Measurements from ENCODE around the gene CBFA2T2. TPM values are rescaled to one million over a fixed set of nuclear protein-coding genes. Genes with fewer than 3 reads are reported as not detected.
A peak's percentile ranks its signal among the peaks of the same experiment; 100 is the strongest.

The CBFA2T2 gene
- total RNA-seq, 1 experiment from 2014 or later = 8.6 TPM

DNA sequence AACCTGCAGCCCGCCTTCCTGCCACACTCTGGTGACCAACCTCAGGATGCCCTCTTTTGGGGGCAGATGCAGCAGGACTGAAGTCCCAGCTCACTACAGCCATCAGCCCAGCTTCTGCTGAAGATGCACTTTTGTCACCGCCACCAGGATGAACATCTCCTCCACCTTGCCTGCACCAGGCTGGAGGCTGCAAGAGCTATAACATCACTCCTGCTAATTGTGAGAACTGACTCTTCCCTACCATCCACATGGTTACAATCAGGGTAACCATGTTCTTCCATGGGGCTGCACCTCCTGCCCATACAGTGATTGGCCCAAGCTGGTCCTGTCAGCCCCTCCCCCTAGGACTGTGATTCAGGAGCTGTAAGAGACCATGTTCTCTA is 174.9 kb downstream of the CBFA2T2 start:
- DNase-seq (ENCODE audit: low read depth) = no peak

DNA sequence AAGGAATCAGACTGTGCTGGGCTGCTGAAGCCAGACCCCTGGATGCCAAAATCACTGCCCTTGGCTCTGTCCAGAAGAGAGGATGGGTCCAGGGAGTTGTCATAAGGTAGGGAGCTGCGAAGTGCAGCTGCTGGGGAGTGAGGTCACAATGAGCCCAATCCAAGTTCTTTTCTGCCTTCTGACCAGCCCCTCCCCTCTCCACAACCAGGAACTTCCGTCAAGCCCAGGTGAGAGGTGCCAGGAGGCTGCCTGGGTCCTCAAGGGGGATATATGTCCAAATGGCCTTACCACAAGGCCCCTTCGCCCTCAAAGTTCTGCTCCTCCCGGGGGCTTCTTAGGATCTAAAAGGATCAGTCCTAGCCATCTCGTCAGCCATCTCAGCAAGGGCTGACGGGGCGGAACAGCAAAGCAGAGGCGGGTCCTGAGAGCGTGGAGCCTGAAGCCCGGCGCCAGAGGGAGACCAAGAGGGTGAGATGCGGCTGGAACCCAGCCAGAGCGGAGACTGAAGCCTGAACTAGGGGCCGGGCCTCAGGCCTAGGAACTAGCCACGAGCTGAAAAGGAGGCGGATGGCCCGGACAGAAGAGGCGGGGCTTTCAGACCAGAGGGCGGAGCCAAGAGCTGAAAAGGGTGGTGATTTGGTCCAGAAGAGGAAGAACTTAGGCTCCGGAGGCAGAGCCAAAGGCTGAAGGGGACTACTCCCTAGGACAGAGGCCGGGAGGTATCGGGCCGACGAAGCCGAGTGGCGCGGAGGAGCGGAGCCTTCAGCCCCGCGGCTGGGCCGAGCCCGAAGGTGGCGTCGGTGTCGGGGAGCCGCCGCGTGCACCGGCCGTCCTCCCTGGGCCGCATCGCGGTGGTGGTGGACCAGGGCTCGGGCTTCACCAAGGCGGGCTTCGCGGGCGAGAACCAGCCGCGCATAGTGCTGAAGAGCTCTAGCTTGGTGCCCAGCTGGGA is 176.7 kb downstream of the CBFA2T2 start, which contains the start of gene ACTL10:
TSS of gene ACTL10 (plus strand) at position 651 of the 952 bp plus-strand sequence. CDS start 555 bp downstream, outside the sequence.
- DNase-seq (ENCODE audit: low read depth) = peak; percentile 87

DNA sequence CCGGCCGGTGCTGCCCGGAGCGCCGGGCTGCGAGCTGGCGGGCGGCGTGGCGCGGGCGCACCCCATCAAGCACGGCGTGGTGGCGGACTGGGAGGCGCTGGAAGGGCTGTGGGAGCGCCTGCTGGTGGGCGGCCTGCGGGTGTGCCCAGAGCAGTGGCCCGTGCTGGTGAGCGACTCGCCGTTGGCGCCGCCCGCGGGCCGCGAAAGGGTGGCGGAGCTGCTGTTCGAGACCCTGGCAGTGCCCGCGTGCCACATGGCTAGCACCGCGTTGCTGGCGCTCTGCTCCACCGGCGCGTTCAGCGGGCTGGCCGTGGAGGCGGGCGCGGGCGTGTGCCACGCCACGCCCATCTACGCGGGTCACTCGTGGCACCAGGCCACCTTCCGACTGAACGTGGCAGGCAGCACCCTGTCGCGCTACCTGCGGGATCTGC is 177.4 kb downstream of the CBFA2T2 start:
- DNase-seq (ENCODE audit: low read depth) = no peak

DNA sequence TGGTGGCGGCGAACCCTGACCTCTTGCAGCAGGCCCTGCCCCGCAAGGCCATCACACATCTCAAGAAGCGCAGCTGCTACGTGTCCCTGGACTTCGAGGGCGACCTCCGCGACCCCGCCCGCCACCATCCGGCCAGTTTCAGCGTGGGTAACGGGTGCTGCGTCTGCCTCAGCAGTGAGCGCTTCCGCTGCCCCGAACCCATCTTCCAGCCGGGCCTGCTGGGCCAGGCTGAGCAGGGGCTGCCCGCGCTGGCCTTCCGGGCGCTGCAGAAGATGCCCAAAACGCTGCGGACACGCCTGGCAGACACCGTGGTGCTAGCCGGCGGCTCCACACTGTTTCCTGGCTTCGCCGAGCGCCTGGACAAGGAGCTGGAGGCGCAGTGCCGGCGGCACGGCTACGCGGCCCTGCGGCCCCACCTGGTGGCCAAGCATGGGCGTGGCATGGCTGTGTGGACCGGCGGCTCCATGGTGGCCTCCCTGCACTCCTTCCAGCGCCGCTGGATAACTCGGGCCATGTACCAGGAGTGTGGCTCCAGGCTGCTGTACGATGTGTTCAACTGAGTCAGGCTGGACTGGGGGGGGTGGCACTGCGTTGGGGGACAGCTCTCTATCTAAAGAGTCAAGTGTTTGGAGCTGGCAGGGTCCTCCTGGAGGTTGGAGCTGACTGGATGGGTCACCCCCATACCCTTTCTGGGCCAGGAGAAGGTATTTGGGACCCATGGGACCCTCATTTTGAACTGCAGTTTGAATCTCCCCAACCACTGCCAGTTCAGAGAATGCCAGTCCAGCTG is 178.0 kb downstream of the CBFA2T2 start:
- DNase-seq (ENCODE audit: low read depth) = no peak

DNA sequence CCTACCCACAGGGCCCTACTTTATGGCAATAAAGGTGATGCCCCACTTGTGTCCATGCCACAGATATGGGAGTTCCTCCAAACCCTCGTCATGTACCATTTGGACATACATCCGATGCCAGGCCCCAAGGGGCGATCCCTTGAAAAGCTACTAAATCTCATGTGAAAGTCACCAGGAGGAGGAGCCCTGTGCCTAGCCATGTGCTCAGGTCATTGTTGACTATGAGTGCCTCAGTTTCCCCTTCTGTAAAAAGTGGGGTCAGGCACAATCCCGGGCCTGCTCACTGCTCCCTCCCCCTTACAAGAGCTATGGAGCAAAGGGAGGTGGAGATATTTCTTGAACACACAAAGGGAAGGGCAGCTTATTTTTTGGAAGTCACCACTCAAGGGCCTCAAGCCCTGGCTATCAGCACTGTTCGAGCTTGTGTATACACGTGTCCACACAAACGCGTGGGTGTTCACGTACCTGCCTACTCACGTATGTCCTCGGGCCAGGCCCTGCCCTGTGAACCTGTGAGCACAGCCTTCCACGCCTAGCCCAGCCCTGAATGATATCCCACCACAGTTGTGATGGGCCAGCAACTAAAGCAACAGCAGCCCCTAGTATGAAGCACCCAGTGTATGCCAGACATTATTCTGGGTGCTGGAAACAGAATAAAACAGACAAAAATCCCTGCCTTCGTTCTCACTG is 178.7 kb downstream of the CBFA2T2 start:
- DNase-seq (ENCODE audit: low read depth) = no peak

DNA sequence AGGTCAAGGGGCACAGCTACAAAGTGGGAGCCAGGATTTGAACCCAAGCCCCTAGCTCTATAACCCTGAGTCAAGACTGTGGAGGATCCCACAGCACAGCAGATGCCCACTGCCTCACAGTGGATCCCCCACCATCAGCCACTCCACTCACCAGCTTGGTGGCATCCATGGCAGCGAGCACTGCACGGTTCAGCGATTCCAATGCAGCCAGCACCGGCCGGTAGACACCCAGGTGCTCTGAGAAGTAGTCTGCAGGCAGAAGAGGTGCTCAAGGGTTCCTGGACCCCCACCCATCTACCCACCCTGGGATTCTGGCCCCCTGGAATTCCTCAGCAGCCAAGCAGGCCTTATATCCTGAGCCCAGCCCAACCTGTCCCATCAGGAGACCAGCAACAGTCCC is 179.3 kb downstream of the CBFA2T2 start:
- no peak for DNase-seq (ENCODE audit: low read depth)

DNA sequence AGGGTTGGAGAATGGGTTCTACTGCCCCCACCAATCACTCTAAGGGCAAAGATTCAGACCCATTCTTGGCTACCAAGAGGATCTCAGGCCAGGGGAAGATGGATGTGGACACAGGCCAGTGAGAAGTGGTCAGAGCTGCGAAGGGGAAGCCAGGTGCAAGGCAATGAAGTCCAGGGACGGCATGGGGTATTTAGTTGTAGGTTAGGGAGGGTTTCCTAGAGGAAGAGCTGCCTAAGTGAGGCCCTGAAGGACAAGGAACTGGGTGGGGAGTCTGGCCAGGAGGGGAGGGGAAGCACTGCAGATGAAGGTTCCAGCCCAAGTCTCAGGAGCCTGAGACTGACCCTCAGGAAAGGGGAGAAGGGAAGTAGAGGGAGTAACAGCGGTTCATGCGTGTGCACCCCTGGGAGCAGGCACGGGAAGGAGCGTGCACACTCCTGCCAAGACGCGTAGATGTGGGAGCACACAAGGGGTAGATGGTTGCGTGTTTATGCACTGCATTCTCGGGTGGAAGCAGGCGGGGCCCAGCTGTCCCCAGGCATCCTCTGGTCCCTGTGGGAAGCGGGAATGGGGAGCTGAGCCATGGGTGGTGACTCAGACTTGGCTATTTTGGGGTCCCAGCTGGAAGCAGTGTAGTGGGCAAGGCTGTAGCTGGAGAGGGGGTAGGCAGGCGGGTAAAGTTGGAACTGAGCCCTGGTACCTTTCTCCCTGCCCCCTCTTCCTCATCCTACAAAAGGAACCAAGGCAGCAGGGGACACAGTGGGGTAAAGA is 180.2 kb downstream of the CBFA2T2 start:
- peak; percentile 51 for DNase-seq (ENCODE audit: low read depth)

DNA sequence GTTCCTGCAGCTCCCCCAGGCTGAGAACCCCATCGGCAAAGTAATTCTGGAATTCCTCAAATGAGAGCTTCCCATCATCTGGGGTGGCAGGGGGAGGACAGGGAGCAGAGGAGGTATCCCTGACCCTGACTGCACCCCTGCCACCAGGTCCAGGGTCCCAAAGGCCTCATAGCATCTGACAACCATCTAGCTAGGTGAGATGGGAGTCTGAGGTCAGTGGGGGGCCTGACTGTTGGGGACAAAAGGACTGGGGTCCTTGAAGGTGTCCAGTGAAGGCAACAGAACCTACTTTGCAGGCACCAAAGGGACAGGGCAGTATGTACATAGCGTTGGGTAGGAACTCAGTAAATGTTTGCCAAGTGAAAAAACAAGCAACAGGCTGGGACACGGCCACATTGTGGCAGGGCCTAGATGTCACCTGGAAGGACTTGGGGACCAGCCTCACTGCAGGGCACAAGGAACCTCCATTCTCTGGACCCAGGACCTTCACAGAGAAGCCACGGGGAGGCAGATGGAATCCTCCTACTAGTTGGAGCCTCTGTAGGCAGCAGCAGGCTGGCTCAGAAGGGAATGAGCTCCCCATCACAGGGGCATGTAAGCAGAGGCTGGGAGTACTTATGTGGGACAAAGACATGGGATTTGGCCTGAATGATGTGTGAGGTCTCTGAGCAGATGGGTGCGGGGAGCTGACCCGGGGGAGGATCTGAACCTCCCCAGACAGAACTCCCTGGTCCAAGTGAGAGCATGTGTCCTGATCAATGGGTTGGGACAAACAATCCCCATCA is 181.0 kb downstream of the CBFA2T2 start:
- no peak for DNase-seq (ENCODE audit: low read depth)

DNA sequence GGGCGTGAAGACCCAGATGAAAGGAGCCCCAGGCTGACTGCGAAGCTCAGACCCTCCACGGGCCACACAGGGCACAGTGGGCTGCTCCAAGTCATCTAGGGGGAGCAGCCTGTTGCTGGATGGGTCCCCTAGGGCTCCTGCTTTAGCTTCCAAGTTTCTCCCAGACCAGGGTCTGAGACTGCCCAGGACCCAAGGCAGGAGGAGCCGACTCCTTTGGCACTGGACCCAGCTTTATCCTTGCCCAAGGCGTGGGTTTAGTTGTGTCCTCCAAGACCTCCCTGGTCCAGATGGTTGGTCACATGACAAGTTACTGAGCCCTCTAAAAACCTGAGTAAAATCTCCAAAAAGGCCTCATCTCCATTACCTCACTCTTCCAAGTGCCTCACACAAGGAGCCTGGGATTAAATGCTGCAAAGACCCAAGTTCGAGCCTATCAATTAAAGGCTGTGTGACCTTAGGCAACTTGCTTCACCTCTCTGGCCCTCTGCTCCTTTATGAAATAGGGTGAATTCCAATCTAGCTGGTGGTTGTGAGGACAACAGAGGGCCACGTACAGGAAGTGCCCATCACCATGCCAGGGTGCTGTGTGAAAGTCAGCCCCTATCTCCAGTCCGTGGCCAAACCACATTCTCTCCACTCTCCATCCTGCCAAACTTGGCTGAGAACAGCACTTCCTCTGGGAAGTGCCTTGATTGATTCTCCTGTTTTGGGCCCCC is 181.8 kb downstream of the CBFA2T2 start:
- DNase-seq (ENCODE audit: low read depth) = no peak

DNA sequence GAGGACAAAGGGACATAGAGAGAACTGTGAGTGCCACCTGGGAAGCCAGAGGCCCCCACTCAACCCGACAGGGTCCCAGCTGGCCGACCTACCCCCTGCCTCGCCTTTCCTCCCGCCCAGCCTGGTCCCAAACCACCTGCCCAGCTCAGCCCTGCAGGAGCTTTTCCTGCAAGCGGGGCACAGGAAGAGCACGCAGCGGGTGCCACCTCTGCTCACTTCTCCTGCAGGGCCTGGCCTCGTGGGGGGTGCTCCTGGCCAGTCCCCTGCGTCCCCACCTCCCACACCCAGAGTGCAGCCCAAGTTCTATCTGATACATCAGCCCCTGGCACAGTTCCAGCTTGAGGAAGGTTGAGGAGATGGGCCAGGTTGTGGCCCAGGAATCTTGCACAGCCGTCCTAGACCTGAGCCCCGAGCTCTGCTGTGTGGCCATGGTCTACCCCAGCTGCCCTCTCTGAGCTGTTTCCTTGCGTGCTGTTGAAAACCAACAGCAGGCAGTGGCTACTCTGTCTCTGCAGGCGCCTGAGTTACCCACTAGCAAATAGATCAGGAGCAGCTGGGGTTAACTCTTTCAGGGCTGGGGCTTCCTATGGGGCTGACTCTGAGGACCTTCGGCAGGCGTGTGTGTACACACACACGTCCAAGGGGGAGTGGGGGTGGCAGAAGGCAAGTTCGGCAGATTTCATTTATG is 182.7 kb downstream of the CBFA2T2 start:
- DNase-seq (ENCODE audit: low read depth) = no peak

DNA sequence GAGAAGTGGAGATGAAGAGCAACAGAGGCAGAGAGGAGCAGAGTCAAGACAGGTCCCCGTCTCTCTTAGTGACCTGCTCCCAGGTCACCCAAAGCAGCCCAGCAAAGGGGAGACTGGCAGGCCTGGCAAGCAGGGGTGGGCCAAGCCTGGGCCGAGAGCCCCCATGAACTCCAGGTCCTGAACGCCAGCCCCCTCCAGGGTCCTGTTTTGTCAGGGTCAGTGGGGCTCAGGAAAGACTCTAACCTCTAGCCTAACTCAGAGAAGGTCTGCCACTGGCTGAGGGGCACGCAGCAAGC is 183.2 kb downstream of the CBFA2T2 start:
- no peak for DNase-seq (ENCODE audit: low read depth)

DNA sequence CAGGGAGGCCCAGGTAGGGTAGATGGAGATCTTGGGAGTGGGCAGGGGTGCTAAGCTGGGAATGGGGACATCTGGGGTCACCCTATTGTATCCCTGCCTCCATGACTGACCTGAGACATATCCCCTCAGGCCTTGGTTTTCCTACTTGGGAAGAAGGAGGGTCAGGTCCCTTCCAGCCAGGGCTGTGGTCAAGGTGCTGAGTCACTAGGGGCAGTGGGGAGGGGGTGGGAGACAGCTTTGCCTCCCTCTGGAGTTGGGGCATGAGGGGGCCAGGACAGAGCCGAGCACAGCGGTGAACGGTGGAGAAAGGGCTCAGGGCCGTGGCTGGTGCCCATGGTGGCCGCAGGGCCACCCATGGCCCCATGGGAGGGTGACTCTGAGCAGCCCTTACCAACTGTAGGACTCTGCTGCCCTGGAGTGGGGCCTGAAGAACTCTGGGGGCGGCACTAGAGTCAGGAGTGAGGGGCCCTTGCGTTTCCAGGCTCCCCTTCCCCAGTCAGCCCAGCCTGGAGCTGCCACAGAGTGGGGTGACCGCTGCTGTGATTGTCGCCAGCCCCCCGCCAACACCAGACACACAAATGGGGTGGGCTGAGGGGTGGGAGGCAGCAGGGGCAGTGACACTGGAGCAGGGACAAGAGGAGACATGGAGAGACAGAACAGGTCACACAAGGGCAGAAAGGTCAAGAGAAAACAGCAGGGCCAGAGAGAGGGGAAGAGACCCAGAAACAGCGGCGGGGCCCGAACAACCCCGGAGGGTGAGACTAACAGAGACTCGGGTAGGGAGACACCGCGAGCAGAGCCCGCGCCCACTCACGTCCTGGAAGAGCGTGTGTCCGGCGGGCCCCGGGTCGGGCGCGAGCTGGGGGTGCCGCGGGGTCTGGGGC is 183.8 kb downstream of the CBFA2T2 start:
- DNase-seq (ENCODE audit: low read depth) = peak; percentile 35

DNA sequence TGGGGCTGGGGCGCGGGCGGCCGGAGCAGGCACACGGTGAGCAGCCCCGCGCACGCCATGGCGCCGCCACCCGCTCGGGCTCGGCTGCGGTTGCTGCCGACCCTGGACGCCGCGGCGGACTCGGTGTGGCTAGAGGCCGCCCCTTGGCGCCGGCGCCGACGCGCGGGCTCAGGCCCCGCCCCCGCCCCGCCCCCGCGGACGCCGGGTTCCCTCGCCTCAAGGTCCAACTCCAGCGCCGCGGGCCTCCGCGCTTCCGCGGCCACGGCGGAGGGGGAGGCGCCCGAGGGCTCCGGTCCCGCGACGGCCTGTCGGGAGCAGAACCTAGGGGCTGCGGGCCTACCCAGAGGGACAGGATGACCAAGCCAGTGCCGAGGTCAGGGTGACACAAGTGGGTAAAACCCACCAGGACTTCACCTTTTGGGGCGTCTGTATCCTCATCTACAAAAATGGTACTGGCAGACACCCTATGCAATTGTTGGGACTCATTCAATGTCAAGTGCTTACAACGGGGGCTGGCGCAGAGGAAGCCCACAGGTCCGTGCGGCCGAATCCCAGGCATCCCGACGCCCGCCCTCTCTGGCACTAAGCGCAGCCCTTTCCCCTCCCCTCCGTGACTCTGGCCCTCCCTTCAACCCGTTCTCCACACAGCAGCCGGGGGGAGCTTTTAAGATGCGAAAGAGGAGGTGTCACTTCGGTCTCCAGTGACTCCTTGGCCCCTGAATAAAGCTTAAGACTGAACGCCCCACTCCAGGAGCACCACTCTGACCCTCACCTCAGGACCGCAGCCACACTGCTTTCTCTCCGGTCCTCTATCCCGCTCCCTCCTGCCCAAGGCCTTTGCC is 184.6 kb downstream of the CBFA2T2 start, which contains the start of gene NECAB3:
TSS of gene NECAB3 (minus strand) at position 135 of the 842 bp plus-strand sequence. CDS start at position 59, 76 bp downstream.
- DNase-seq (ENCODE audit: low read depth) = peak; percentile 53

DNA sequence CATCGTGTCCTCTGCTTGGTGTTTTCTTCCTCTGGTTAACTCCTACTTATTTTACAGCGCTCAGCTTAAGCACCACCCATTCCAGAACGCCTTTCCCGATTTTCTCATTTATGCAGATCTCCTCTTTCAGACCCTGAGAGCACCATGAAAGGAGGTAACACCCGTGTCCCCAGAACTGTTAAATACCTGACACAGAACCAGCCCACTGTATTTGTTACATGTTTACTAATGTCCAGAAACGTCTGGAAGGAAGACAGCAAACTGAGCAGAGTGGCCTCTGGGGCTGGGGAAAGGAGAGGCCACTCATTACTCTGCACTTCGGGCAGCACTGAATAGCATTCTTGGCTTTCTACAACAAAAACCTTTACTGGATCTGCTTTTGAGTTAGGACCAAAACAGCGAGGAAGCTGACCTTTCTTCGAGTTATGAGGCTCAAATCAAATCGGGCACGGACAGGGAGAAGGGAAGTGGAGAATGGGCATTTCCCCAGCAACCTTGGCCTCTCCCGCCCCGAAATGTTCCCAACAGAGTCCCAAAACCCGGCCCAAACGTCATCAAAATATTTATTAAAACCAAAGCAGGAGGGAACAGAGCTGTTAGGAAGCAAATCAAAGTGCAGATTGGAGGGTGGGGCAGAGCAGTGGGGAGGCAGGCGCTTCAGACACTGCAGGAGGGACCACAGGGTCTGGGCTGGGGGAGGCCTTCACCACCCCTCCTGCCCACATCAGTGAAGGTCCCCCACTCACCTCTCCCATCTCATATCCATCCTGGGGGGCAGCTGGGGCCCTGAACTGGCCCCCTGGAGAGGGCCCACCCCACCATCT is 185.5 kb downstream of the CBFA2T2 start:
- no peak for DNase-seq (ENCODE audit: low read depth)

DNA sequence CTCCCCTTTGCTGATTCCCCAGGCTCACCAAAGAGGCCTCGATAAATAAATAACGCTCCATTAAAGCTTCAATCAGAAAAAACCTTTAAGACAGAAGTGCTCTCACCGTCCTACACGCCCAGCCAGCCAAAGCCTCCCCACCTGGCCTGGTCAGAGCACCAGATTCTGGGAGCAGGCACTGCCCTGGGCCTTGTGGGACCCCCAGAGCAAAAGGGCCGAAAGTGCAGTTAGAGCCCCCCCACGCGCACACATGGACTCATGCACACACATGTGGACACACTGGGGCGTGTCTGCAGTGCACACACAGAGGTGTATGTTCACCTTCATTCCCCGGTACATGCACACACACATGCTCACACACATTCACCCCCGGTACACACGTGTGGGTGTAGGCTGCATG is 186.2 kb downstream of the CBFA2T2 start:
- no peak for DNase-seq (ENCODE audit: low read depth)

All from LHCN-M2 (cell line).